ENCODE results near the gene ORAI1.

- TF ChIP-seq CTCF (IDR thresholded peaks at IDR 0.05): no peak
- no peak for TF ChIP-seq POLR2A (IDR thresholded peaks at IDR 0.05)
Measured at GRCh38 chr12:121600702-121601336, 25.5 kb upstream of the ORAI1 start.

All from heart left ventricle (tissue), 13 donors.